Bronchus fibroblast of lung (primary cell): ENCODE results near the gene KRTAP2-4. TPM values are rescaled to one million over a fixed set of nuclear protein-coding genes. Genes with fewer than 3 reads are reported as not detected.

ENCODE experiments used
- total RNA-seq: library from RNA; depleted of rRNA; stranded (reverse); fragments of >200 nt; gene quantifications from 2 replicates; pipeline ENCODE4 v1.2.3, GENCODE V29; 2015

Gene KRTAP2-4, protein sequence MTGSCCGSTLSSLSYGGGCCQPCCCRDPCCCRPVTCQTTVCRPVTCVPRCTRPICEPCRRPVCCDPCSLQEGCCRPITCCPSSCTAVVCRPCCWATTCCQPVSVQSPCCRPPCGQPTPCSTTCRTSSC
- not detected in 2 replicates for total RNA-seq

DNA sequence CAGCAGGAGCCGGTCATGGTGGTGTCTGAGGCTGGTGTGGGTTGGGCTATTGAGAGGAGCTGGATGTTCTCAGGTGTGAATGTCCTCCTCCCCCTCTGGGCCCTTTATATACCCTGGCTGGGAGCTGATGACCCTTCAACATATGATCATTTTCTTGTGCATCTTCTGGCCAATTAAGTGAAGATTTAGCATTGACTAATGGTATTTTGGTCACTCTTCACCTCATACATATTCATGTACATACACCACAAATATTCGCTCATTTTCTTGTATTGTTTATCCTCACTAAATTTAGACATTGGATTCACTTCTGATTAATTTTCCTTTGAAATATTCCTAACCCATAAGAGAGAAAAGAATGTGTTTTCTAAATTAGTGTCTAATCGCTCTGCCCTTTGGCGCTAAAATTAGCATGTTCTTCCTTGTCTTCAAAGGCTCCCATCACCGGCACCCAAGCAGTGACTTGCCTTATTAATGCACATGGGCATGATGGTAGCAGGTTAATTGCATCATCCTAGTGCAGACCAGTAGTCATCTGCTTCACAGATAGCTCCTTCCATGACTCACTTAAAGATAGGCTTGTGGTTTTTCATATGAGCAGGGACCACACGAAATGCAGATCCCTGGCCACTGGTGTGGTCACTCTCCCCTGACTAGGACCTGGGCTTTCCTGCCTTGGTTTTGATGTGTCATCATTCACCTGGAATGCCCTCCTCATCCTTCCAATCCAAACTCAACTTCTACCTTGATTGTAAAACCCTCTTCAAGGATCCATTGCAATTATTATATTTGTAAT is at the start of gene KRTAP2-4:
Gene KRTAP2-4, minus strand, starts transcription at position 51 of the 796 bp plus-strand sequence. Its CDS starts 34 bp downstream, at position 17.

DNA sequence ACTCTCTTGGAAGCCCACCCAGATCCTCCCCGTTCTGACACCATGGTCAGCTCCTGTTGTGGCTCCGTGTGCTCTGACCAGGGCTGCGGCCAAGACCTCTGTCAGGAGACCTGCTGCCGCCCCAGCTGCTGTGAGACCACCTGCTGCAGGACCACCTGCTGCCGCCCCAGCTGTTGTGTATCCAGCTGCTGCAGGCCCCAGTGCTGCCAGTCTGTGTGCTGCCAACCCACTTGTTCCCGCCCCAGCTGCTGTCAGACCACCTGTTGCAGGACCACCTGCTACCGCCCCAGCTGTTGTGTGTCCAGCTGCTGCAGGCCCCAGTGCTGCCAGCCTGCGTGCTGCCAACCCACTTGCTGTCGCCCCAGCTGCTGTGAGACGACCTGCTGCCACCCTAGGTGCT is 39.7 kb upstream of the KRTAP2-4 start, which contains the start of gene KRTAP4-9:
Gene KRTAP4-9, plus strand, starts transcription at position 43 of the 400 bp plus-strand sequence. Its CDS starts 0 bp downstream, at position 43.

DNA sequence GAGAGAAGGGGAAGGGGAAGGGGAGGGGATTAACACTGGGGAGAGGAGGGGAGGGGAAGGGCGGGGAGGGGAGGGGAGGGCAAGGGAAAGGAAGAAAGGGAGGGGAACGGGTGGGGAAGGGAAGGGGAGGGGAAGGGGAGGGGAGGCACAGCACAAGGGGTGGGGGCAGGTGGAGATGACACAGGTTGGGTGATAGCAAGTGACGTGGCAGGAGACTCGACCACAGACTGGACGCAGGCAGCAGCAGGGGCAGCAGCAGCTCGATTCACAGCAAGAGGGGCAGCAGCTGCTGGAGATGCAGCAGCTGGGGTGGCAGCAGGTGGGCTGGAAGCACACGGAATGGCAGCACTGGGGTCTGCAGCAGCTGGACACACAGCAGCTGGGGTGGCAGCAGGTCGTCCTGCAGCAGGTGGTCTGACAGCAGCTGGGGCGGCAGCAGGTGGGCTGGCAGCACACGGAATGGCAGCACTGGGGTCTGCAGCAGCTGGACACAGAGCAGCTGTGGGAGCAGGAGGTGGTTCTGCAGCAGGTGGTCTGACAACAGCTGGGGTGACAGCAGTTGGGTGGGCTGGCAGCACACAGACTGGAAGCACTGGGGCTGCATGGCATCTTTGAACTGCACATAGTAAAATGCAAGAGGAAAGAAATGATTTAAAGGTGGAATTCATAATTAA is 36.0 kb upstream of the KRTAP2-4 start, which contains the start of gene KRTAP4-16:
Gene KRTAP4-16, minus strand, starts transcription at position 624 of the 674 bp plus-strand sequence. Its CDS starts 0 bp downstream, at position 624.

DNA sequence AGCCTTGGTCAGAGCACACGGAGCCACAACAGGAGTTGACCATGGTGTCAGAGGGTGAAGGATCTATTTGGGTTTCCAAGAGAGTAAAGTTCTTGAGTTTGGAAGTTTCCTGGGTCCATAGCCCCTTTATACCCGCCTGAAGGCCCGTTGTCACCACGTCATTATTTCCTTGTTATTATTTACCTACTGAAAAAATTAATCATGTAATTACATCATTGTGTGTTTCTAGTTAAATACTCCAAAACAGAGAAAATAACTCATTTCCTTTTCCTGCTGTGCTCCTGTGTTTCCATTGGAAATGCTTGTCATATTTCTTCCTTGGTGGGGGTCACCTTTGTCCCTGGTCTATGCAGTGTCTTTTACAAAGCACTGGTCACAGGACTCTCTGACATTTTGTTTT is 32.4 kb upstream of the KRTAP2-4 start, which contains the start of gene KRTAP4-8:
Gene KRTAP4-8, minus strand, starts transcription at position 101 of the 400 bp plus-strand sequence. Its CDS starts 58 bp downstream, at position 43.

DNA sequence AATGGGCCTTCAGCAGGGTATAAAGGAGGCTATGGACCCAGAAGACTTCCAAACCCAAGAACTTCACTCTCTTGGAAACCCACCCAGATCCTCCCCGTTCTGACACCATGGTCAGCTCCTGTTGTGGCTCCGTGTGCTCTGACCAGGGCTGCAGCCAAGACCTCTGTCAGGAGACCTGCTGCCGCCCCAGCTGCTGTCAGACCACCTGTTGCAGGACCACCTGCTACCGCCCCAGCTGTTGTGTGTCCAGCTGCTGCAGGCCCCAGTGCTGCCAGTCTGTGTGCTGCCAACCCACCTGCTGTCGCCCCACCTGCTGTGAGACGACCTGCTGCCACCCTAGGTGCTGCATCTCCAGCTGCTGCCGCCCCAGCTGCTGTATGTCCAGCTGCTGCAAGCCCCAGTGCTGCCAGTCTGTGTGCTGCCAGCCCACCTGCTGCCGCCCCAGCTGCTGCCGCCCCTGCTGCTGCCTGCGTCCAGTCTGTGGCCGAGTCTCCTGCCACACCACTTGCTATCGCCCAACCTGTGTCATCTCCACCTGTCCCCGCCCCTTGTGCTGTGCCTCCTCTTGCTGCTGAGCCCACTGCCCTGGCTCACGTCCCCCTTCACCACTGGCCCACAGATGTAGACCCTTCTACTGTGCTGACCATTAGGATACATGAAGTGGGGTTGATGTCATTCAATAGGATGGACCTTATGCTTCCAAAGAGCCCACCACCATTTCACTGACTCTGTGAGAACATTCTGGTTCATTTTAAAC is 18.6 kb upstream of the KRTAP2-4 start, which contains the start of gene KRTAP4-7:
Gene KRTAP4-7, plus strand, starts transcription at position 51 of the 757 bp plus-strand sequence. Its CDS starts 57 bp downstream, at position 108.

DNA sequence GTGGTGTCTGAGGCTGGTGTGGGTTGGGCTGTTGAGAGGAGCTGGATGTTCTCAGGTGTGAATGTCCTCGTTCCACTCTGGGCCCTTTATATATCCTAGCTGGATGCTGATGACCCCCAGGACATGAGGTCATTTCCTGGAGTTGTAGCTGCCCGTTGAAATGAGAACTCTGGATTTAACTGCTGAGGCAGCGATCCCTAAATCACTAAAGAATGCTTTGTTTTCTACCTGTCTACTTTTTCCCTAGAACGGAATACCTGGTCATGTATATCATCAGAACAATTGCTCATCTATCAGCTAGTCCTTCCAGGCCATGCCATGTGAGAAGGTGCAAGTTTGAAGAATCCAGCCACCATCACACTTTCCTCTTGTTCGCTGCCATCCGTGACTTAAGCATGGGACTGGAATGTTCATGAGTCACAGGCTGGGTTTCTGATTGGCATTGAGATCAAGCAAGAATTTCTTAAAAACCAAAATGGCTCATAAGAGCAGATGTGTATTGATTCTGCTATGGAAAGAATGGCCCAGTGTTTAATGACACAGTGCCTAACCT is 5.6 kb downstream of the KRTAP2-4 start, which contains the start of gene KRTAP2-3:
Gene KRTAP2-3, minus strand, starts transcription at position 63 of the 553 bp plus-strand sequence. CDS start 64 bp downstream, outside the sequence.

DNA sequence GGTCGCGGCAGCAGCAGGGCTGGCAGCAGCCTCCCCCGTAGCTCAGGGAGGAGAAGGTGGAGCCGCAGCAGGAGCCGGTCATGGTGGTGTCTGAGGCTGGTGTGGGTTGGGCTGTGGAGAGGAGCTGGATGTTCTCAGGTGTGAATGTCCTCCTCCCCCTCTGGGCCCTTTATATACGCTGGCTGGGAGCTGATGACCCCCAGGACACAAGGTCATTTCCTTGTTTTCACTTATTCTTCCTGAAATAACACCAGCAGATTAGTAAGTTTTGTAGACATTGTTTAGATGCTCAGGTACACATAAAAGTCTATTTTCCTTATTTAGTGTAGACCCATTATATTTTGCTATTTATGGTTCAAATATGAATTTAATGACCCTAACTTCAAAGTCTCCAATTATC is 10.5 kb downstream of the KRTAP2-4 start, which contains the start of gene KRTAP2-2:
Gene KRTAP2-2, minus strand, starts transcription at position 101 of the 400 bp plus-strand sequence. Its CDS starts 19 bp downstream, at position 82.

DNA sequence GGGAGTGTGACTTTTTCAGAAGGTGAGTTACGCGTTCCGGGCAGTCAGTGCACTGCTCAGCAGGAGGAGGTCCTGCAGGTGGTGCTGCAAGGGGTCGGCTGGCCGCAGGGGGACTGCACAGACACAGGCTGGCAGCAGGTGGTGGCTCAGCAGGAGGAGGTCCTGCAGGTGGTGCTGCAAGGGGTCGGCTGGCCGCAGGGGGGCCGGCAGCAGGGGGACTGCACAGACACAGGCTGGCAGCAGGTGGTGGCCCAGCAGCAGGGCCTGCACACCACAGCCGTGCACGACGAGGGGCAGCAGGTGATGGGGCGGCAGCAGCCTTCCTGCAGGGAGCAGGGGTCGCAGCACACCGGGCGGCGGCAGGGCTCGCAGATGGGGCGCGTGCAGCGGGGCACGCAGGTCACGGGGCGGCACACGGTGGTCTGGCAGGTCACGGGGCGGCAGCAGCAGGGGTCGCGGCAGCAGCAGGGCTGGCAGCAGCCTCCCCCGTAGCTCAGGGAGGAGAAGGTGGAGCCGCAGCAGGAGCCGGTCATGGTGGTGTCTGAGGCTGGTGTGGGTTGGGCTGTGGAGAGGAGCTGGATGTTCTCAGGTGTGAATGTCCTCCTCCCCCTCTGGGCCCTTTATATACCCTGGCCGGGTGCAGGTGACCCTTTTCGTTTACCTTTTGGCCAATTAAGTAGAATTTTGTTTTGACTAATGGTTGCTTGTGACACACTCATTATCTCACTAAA is 18.8 kb downstream of the KRTAP2-4 start, which contains the start of gene KRTAP2-1:
Gene KRTAP2-1, minus strand, starts transcription at position 582 of the 731 bp plus-strand sequence. Its CDS starts 49 bp downstream, at position 533.

DNA sequence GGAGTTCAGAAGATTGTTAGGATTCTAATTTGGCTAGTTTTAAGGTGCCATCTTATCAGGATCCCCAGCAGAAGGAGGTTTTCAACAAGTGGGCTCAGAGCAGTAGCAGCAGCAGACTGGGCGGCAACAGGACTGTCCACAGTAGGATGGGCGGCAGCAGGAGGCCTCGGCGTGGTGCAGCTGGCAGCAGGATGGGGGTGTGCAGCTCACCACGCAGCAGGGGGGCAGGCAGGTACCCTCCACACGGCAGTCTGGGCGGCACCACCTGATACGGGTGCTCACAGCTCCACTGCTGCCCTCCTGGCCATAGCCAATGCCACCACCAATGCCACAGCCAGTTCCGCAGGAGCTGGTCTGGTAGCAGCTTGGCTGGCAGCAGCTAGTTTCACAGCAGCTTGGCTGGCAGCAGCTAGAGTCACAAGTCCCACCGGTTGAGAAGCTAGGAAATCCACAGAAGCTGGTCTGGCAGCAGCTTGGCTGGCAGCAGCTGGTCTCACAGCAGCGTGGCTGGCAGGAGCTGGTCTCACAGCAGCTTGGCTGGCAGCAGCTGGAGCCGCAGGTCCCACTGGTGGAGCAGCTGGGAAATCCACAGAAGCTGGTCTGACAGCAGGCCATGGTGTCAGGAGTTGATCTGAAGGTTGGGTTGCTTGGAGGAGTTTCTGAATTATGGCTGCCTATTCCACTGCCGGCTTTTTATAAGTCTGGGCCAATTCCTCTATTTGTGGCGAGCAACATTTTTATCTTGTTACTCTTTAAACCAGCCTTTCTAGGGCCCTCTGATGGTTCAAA is 24.7 kb downstream of the KRTAP2-4 start, which contains the start of gene KRTAP1-1:
Gene KRTAP1-1, minus strand, starts transcription at position 668 of the 789 bp plus-strand sequence. Its CDS starts 53 bp downstream, at position 615.

DNA sequence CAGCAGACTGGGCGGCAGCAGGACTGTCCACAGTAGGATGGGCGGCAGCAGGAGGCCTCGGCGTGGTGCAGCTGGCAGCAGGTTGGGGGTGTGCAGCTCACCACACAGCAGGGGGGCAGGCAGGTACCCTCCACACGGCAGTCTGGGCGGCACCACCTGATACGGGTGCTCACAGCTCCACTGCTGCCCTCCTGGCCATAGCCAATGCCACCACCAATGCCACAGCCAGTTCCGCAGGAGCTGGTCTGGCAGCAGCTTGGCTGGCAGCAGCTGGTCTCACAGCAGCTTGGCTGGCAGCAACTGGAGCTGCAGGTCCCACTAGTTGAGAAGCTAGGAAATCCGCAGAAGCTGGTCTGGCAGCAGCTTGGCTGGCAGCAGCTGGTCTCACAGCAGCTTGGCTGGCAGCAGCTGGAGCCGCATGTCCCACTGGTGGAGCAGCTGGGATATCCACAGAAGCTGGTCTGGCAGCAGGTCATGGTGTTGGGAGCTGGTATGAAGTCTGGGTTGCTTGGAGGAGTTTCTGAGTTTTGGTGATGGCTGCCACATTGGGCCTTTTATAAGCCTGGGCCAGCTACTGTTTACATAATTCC is 31.2 kb downstream of the KRTAP2-4 start, which contains the start of gene KRTAP1-3:
Gene KRTAP1-3, minus strand, starts transcription at position 529 of the 590 bp plus-strand sequence. Its CDS starts 53 bp downstream, at position 476.

DNA sequence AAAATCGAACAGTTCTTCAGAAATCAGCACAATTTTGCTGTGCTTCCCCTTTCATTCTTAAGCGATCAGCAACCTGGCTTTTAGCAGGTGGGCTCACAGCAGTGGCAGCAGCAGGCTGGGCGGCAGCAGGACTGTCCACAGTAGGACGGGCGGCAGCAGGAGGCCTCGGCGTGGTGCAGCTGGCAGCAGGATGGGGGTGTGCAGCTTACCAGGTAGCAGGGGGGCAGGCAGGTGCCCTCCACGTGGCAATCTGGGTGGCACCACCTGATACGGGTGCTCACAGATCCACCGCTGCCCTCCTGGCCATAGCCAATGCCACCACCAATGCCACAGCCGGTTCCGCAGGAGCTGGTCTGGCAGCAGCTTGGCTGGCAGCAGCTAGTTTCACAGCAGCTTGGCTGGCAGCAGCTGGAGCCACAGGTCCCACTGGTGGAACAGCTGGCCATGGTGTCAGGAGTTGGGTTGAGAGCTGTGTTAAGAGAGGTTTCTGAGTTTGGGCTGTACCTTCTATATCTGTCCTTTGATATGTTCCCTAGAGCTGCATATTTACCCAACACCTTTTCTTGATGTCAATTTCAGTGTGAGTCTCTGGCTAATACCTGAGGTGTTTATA is 35.9 kb downstream of the KRTAP2-4 start, which contains the start of gene KRTAP1-4:
Gene KRTAP1-4, minus strand, starts transcription at position 563 of the 613 bp plus-strand sequence. Its CDS starts 117 bp downstream, at position 446.

DNA sequence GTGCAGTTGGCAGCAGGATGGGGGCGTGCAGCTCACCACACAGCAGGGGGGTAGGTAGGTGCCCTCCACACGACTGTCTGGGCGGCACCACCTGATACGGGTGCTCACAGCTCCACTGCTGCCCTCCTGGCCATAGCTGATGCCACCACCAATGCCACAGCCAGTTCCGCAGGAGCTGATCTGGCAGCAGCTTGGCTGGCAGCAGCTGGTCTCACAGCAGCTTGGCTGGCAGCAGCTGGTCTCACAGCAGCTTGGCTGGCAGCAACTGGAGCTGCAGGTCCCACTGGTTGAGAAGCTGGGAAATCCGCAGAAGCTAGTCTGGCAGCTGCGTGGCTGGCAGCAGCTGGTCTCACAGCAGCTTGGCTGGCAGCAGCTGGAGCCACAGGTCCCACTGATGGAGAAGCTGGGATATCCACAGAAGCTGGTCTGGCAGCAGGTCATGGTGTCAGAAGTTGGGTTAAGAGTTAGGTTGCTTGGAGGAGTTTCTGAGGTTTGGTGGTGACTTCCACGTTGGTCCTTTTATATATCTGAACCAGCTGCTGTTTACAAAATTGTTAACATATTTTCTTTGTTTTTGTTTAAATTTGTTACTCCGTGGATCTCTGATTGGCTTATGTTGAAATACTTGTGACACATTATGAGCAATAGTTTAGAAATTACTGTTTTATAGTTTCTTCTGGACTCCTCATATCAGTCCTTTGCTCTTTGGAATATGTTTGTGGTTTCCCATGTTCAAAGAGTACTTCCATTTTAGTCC is 38.8 kb downstream of the KRTAP2-4 start, which contains the start of gene KRTAP1-5:
Gene KRTAP1-5, minus strand, starts transcription at position 494 of the 757 bp plus-strand sequence. Its CDS starts 53 bp downstream, at position 441.

Other genes with a start within 250 kb of the KRTAP2-4 start
- gene KRT10, start 243.3 kb downstream of the KRTAP2-4 start, total RNA-seq = 18.7 and 22.6 TPM in 2 replicates
- gene KRT12, start 198.7 kb downstream of the KRTAP2-4 start, total RNA-seq = not detected in 2 replicates
- not detected in 2 replicates for gene KRT20, start 180.6 kb downstream of the KRTAP2-4 start, total RNA-seq
- under 0.01 TPM in 1 of 2 replicates, not detected in the other for gene KRT23, start 128.2 kb downstream of the KRTAP2-4 start, total RNA-seq
- not detected in 2 replicates for gene KRT39, start 98.9 kb downstream of the KRTAP2-4 start, total RNA-seq
- not detected in 2 replicates for gene KRT40, start 81.6 kb downstream of the KRTAP2-4 start, total RNA-seq
- gene KRTAP3-3, start 71.7 kb downstream of the KRTAP2-4 start, total RNA-seq = not detected in 2 replicates
- gene KRTAP3-2, start 66.0 kb downstream of the KRTAP2-4 start, total RNA-seq = not detected in 2 replicates
- gene KRTAP3-1, start 56.8 kb downstream of the KRTAP2-4 start, total RNA-seq = not detected in 2 replicates
- 0.50 and 0.59 TPM in 2 replicates for gene KRTAP1-5, start 38.7 kb downstream of the KRTAP2-4 start, total RNA-seq
- not detected in 2 replicates for gene KRTAP1-4, start 35.7 kb downstream of the KRTAP2-4 start, total RNA-seq
- not detected in 2 replicates for gene KRTAP1-3, start 31.0 kb downstream of the KRTAP2-4 start, total RNA-seq
- gene KRTAP1-1, start 24.4 kb downstream of the KRTAP2-4 start, total RNA-seq = not detected in 2 replicates
- gene KRTAP2-1, start 18.6 kb downstream of the KRTAP2-4 start, total RNA-seq = not detected in 2 replicates
- gene KRTAP2-2, start 10.6 kb downstream of the KRTAP2-4 start, total RNA-seq = not detected in 2 replicates
- gene KRTAP2-3, start 5.8 kb downstream of the KRTAP2-4 start, total RNA-seq = not detected in 2 replicates
- gene KRTAP4-7, start 18.3 kb upstream of the KRTAP2-4 start, total RNA-seq = not detected in 2 replicates
- not detected in 2 replicates for gene KRTAP4-8, start 32.3 kb upstream of the KRTAP2-4 start, total RNA-seq
- not detected in 2 replicates for gene KRTAP4-16, start 36.3 kb upstream of the KRTAP2-4 start, total RNA-seq
- gene KRTAP4-9, start 39.5 kb upstream of the KRTAP2-4 start, total RNA-seq = not detected in 2 replicates
- gene KRTAP4-11, start 52.5 kb upstream of the KRTAP2-4 start, total RNA-seq = not detected in 2 replicates
- gene KRTAP4-12, start 58.3 kb upstream of the KRTAP2-4 start, total RNA-seq = not detected in 2 replicates
- not detected in 2 replicates for gene KRTAP4-6, start 74.7 kb upstream of the KRTAP2-4 start, total RNA-seq
- not detected in 2 replicates for gene KRTAP4-5, start 83.9 kb upstream of the KRTAP2-4 start, total RNA-seq
- not detected in 2 replicates for gene KRTAP4-4, start 94.9 kb upstream of the KRTAP2-4 start, total RNA-seq
- not detected in 2 replicates for gene KRTAP4-3, start 102.3 kb upstream of the KRTAP2-4 start, total RNA-seq
- gene KRTAP4-2, start 112.3 kb upstream of the KRTAP2-4 start, total RNA-seq = not detected in 2 replicates
- gene KRTAP4-1, start 119.0 kb upstream of the KRTAP2-4 start, total RNA-seq = not detected in 2 replicates
- not detected in 2 replicates for gene KRTAP9-1, start 124.0 kb upstream of the KRTAP2-4 start, total RNA-seq
- gene KRTAP9-2, start 160.8 kb upstream of the KRTAP2-4 start, total RNA-seq = not detected in 2 replicates
- not detected in 2 replicates for gene KRTAP9-3, start 166.6 kb upstream of the KRTAP2-4 start, total RNA-seq
- gene KRTAP9-8, start 172.1 kb upstream of the KRTAP2-4 start, total RNA-seq = not detected in 2 replicates
- gene KRTAP9-4, start 183.8 kb upstream of the KRTAP2-4 start, total RNA-seq = not detected in 2 replicates
- not detected in 2 replicates for gene KRTAP9-9, start 189.5 kb upstream of the KRTAP2-4 start, total RNA-seq
- gene KRTAP9-6, start 199.5 kb upstream of the KRTAP2-4 start, total RNA-seq = not detected in 2 replicates
- gene KRTAP9-7, start 209.8 kb upstream of the KRTAP2-4 start, total RNA-seq = not detected in 2 replicates
- not detected in 2 replicates for gene KRTAP29-1, start 237.0 kb upstream of the KRTAP2-4 start, total RNA-seq
- gene KRTAP16-1, start 243.4 kb upstream of the KRTAP2-4 start, total RNA-seq = not detected in 2 replicates
- not detected in 2 replicates for gene KRTAP17-1, start 249.8 kb upstream of the KRTAP2-4 start, total RNA-seq